ENCODE results near the gene PCK2.

PCK2 gene

GRCh38 chr14:24122416-24122815 lies 28.3 kb downstream of the PCK2 start:
- no peak for DNase-seq (ENCODE audit: low read depth)
- TF ChIP-seq, protein P1, sequence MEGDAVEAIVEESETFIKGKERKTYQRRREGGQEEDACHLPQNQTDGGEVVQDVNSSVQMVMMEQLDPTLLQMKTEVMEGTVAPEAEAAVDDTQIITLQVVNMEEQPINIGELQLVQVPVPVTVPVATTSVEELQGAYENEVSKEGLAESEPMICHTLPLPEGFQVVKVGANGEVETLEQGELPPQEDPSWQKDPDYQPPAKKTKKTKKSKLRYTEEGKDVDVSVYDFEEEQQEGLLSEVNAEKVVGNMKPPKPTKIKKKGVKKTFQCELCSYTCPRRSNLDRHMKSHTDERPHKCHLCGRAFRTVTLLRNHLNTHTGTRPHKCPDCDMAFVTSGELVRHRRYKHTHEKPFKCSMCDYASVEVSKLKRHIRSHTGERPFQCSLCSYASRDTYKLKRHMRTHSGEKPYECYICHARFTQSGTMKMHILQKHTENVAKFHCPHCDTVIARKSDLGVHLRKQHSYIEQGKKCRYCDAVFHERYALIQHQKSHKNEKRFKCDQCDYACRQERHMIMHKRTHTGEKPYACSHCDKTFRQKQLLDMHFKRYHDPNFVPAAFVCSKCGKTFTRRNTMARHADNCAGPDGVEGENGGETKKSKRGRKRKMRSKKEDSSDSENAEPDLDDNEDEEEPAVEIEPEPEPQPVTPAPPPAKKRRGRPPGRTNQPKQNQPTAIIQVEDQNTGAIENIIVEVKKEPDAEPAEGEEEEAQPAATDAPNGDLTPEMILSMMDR (IDR thresholded peaks at IDR 0.05; ENCODE audit: control insufficient read depth, extremely low read depth, insufficient read depth): no peak

DNA sequence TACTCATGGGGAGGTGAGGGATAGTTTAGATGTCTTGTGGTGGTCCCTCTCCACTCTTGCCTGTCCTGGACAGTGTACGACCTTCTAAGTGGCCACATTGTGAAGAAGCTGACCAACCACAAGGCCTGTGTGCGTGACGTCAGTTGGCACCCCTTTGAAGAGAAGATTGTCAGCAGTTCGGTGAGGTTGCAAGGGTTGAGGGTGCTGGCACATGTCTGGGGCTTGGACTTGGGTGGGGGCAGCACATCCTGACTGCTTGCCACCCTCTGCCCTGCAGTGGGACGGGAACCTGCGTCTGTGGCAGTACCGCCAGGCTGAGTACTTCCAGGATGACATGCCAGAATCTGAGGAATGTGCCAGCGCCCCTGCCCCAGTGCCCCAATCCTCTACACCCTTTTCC lies 28.8 kb downstream of the PCK2 start:
- no peak for DNase-seq (ENCODE audit: low read depth)
- TF ChIP-seq, protein P1 (IDR thresholded peaks at IDR 0.05; ENCODE audit: control insufficient read depth, extremely low read depth, insufficient read depth): no peak

More at GRCh38 chr14:24122416-24122815, 28.3 kb downstream of the PCK2 start:
- H3K4me3 ChIP-seq (ENCODE audit: low read depth, low read length): no peak overlapping the region

GRCh38 chr14:24123424-24124417 lies 29.6 kb downstream of the PCK2 start:
- no peak overlapping the region for H3K4me3 ChIP-seq (ENCODE audit: low read depth, low read length)
- DNase-seq (ENCODE audit: low read depth): no peak
- TF ChIP-seq, protein P1 (IDR thresholded peaks at IDR 0.05; ENCODE audit: control insufficient read depth, extremely low read depth, insufficient read depth): no peak

More for the DNA sequence above, 28.8 kb downstream of the PCK2 start:
- no peak overlapping the region for H3K4me3 ChIP-seq (ENCODE audit: low read depth, low read length)

DNA sequence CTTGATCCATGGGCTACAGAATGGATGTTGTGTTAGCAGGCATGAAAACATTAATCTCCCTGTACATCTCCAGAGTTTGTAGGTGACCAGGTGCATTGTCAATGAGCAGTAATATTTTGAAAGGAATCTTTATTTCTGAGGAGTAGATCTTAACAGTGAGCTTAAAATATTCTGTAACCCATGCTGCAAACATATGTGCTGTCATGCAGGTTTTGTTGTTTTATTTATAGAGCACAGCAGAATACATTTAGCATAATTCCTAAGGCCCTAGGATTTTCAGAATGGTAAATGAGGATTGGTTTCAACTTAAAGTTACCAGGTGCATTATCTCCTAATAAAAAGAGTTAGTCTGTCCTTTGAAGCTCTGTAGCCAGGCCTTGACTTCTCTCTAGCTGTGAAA lies 32.8 kb downstream of the PCK2 start:
- no peak overlapping the region for H3K4me3 ChIP-seq (ENCODE audit: low read depth, low read length)
- no peak for DNase-seq (ENCODE audit: low read depth)
- TF ChIP-seq, protein P1 (IDR thresholded peaks at IDR 0.05; ENCODE audit: control insufficient read depth, extremely low read depth, insufficient read depth): no peak

- no peak overlapping the region for H3K4me3 ChIP-seq (ENCODE audit: low read depth, low read length)
- TF ChIP-seq, protein P1 (IDR thresholded peaks at IDR 0.05; ENCODE audit: control insufficient read depth, extremely low read depth, insufficient read depth): no peak
- DNase-seq (ENCODE audit: low read depth): no peak
These were observed 33.6 kb downstream of the PCK2 start for GRCh38 chr14:24127673-24128072.

DNA sequence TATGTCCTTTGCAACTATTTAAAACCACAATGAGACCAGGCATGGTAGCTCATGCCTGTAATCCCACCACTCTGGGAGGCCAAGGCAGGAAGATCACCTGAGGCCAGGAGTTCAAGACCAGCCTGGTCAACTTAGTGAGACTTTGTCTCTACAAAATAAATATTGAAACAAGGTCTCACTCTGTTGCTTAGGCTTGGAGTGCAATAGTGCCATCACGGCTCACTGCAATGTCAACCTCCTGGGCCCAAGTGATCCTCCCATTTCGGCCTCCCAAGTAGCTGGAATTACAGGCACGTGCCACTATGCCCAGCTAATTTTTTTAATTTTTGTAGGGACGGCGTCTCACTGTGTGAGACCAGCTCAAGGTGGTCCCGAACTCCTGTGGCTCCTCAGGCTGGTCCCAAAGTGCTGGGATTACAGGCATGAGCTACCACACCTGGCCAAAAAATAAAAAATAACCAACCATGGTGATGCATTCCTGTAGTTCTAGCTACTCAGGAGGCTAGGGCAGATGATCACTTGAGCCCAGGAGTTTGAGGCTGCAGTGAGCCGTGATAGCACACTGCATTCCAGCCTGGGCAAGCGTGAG lies 35.4 kb downstream of the PCK2 start:
- TF ChIP-seq, protein P1 (IDR thresholded peaks at IDR 0.05; ENCODE audit: control insufficient read depth, extremely low read depth, insufficient read depth): no peak
- no peak overlapping the region for H3K4me3 ChIP-seq (ENCODE audit: low read depth, low read length)
- no peak for DNase-seq (ENCODE audit: low read depth)
